ENCODE results near the gene FLYWCH1. TPM values are rescaled to one million over a fixed set of nuclear protein-coding genes. Genes with fewer than 3 reads are reported as not detected.

The FLYWCH1 gene
- total and polyA plus RNA-seq, 2 of the 8 experiments (the other 6 are each of a cell fraction or from before 2014, with no cell fraction given) = 12.4 to 23.5 TPM

DNA sequence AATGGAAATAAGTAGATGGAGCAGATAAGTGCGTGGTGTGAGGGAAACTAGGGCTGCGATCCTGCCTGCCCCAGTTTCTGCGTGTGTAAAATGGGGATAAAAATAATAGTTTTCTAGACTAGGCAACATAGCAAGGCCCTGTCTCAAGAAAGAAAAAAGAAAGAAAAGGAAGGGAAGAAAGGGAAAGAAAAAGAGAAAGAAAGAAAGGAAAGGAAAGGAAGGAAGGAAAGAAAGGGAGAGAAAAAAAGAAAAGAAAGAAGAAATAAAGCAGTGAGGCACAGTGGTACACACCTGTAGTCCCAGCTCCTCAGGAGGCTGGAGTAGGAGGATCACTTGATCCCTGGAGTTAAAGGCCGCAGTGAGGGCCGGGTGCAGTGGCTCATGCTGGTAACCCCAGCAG is 70.7 kb downstream of the FLYWCH1 start:
- peak overlapping the region in 1 of 2 experiments; percentile 38; a peak in 1 of 4 replicates for H3K4me2 ChIP-seq (ENCODE audit: insufficient read depth in 1 of 2, low read depth in 2 of 2, low read length in 2 of 2)
- FAIRE-seq = no peak
- H3K9ac ChIP-seq (replicated peaks in 1 of 4; ENCODE audit: extremely low read depth in 1 of 4, low read depth in 3 of 4, low read length in 3 of 4) = no peak overlapping the region

More for the DNA sequence above, 70.7 kb downstream of the FLYWCH1 start:
- Histone ChIP-seq H3K4ac (replicated peaks; ENCODE audit: insufficient read length, low read depth, low read length) (no peak overlapping the region), H4K8ac (ENCODE audit: extremely low read depth, insufficient read depth, low read length) (no peak overlapping the region), H4K20me1 (replicated peaks in 1 of 2; ENCODE audit: control insufficient read depth in 1 of 2, insufficient read depth in 2 of 2, low read length in 2 of 2) (peaks cover 5 to 14% of the 10 kb centered on the region in 2 experiments), H2BK15ac (ENCODE audit: low read length) (no peak overlapping the region), H2AK5ac (ENCODE audit: low read depth, low read length) (peak overlapping the region; percentile 82; the same call in 1 of the 2 replicates), H2BK12ac (ENCODE audit: low read depth, low read length) (no peak overlapping the region), H3K14ac (ENCODE audit: insufficient read length) (no peak overlapping the region), H3K18ac (ENCODE audit: extremely low read depth, low read length) (no peak overlapping the region; the same call in 1 of the 2 replicates), H3K23me2 (ENCODE audit: low read depth, low read length) (peaks cover 12% of the 10 kb centered on the region; the same call in 1 of the 2 replicates), H3K4me1 (replicated peaks in 1 of 4; ENCODE audit: control insufficient read depth in 3 of 4, insufficient read depth in 4 of 4, low read length in 3 of 4) (peaks cover 3 to 23% (median 14%) of the 10 kb centered on the region in 4 experiments), H3K27ac (ENCODE audit: low read depth, low read length) (no peak overlapping the region), H3K9me3 (ENCODE audit: insufficient read depth in 2 of 2, low read depth in 1 of 2, low read length in 1 of 2) (no peaks in the 10 kb centered on the region), H3K27me3 (replicated peaks in 1 of 4; ENCODE audit: control insufficient read depth in 3 of 4, extremely low read depth in 1 of 4, insufficient read depth in 3 of 4, low read length in 3 of 4) (no peaks in the 10 kb centered on the region; a peak in 1 of 7 replicates), H2BK120ac (replicated peaks; ENCODE audit: low read depth, low read length) (peak overlapping the region; percentile 68), H3K79me1 (ENCODE audit: low read depth, low read length) (peaks cover 4% of the 10 kb centered on the region), H2AFZ (ENCODE audit: low read length) (no peak overlapping the region), H3K23ac (ENCODE audit: insufficient read length) (no peak overlapping the region), H3K36me3 (ENCODE audit: control insufficient read depth in 2 of 4, insufficient read depth in 4 of 4, low read length in 3 of 4) (peaks cover 0 to 4% (median 0%) of the 10 kb centered on the region in 4 experiments; a peak in 2 of 8 replicates), H2BK20ac (ENCODE audit: low read length) (no peak overlapping the region), H4K5ac (ENCODE audit: insufficient read length, low read depth, low read length) (no peak overlapping the region), H2BK5ac (ENCODE audit: low read depth, low read length) (no peak overlapping the region), H3K56ac (replicated peaks; ENCODE audit: insufficient read length, low read depth, low read length) (no peak overlapping the region), H3K4me3 (ENCODE audit: extremely low read depth in 1 of 4, insufficient read depth in 2 of 4, low read depth in 3 of 4, low read length in 4 of 4) (no peak overlapping the region; a peak in 1 of 8 replicates), H3K79me2 (ENCODE audit: control insufficient read depth in 1 of 2, insufficient read depth in 2 of 2, low read length in 2 of 2) (peaks cover 0 to 8% of the 10 kb centered on the region in 2 experiments; a peak in 2 of 4 replicates), H4K91ac (replicated peaks; ENCODE audit: insufficient read length, low read length) (peak overlapping the region; percentile 65)
- CTCF ChIA-PET (ENCODE audit: partially characterized antibody) = interaction anchor here (0.8 to 3.7 kb wide), 21 partner anchors 9 to 76 kb away, joined by 3 to 27 read pairs (median 5); no protein-coding TSS in a partner anchor
- no peak for DNase-seq (ENCODE audit: low read depth in 1 of 2, low spot score in 2 of 2)
- POLR2A ChIA-PET (ENCODE audit: partially characterized antibody) = interaction anchor here (1.1 to 25.4 kb wide), 8 partner anchors 9 to 43 kb away, joined by 5 to 455 read pairs (median 28); partner anchors contain the start of genes CLDN6, HCFC1R1, KREMEN2 and PAQR4
- WGBS, 2 experiments (ENCODE audit: extremely low coverage in 1 of 2, insufficient coverage in 1 of 2, insufficient read length in 1 of 2, insufficient replicate concordance in 2 of 2, low coverage in 1 of 2, low lambda C conversion rate in 2 of 2, missing lambda C conversion rate in 1 of 2) = 81% methylated on average over 5 of the region's 5 CpGs; no CpG with 5 or more reads in 1 of the 2 experiments
- TF ChIP-seq RFX5 (IDR thresholded peaks at IDR 0.05; ENCODE audit: borderline replicate concordance, low read depth, low read length) (no peak), CTBP2 (IDR thresholded peaks at IDR 0.05; ENCODE audit: borderline replicate concordance, insufficient read depth, insufficient read length, low read length) (no peak), TCF12 (IDR thresholded peaks at IDR 0.05; ENCODE audit: low read depth, low read length) (no peak), CHD2 (IDR thresholded peaks at IDR 0.05; ENCODE audit: low read length) (no peak)

Data from H1 (cell line).